SK-N-SH (cell line): Measurements from ENCODE around the gene MIP. TPM values are rescaled to one million over a fixed set of nuclear protein-coding genes. Genes with fewer than 3 reads are reported as not detected.
"Not testable (repeated sequence)": the region's sequence is repeated elsewhere in the genome, so short reads cannot be mapped to it uniquely, and the experiment has no call there.

Experiments
- CTCF ChIA-PET: fragments of 300-600, 350-600 bp; formaldehyde crosslinking; extraction: SDS; loops from one replicate; lab custom pipeline; 2021; lab: Yijun Ruan, JAX
- POLR2A ChIA-PET: fragments of 350-600 bp; sonication (Branson Sonifier 250); formaldehyde crosslinking; extraction: SDS; loops from one replicate; lab custom pipeline; 2020; ENCODE audit warnings: antibody characterized with exemption, inconsistent platforms; lab: Yijun Ruan, JAX
- DNase-seq: peaks from one replicate; pipeline ENCODE4 v3.0.0; 2012
- H2AFZ ChIP-seq: fragments of 200-600 bp; sonication (generic); 2 replicates; pipeline ENCODE4 v1.8.1; 2016; ENCODE audit warnings: antibody characterized with exemption, mild to moderate bottlenecking, low read depth
- H3F3A ChIP-seq: fragments of 200-600 bp; sonication (generic); replicated peaks from 2 replicates; pipeline ENCODE3; 2016; ENCODE audit warnings: antibody characterized with exemption, mild to moderate bottlenecking; ENCODE audit not compliant: insufficient read depth
- H3K27ac ChIP-seq, 2 experiments: fragments of 200-500 bp in 1 of 2; fragments of 200-600 bp in 1 of 2; sonication (Bioruptor generic) in 1 of 2; sonication (generic), shearing (Covaris generic) in 1 of 2; 2 replicates each; pipeline versions ENCODE4 v1.5.1 to v1.6.1; 2014 to 2016; ENCODE audit warnings: low read depth in 2 of 2, inconsistent platforms in 1 of 2, low read length in 1 of 2, mild to moderate bottlenecking in 1 of 2, mixed read lengths in 1 of 2
- H3K27me3 ChIP-seq: fragments of 200-600 bp; sonication (generic), shearing (Covaris generic); 2 replicates; pipeline ENCODE4 v1.6.1; 2016; ENCODE audit warnings: mixed run types; ENCODE audit not compliant: insufficient read depth
- H3K36me3 ChIP-seq, 2 experiments: fragments of 200-500 bp in 1 of 2; fragments of 200-600 bp in 1 of 2; sonication (Bioruptor generic) in 1 of 2; sonication (generic) in 1 of 2; replicated peaks in 1 of 2; 2 replicates each; pipeline versions ENCODE3 to v1.5.1; 2014 to 2016; ENCODE audit warnings: low read length in 1 of 2, mild to moderate bottlenecking in 1 of 2; ENCODE audit not compliant: insufficient read depth in 2 of 2, control insufficient read depth in 1 of 2
- H3K4me1 ChIP-seq, 2 experiments: fragments of 200-500 bp in 1 of 2; fragments of 200-600 bp in 1 of 2; sonication (Bioruptor generic) in 1 of 2; sonication (generic), shearing (Covaris generic) in 1 of 2; 2 replicates each; pipeline versions ENCODE4 v1.5.1 to v1.6.1; 2014 to 2016; ENCODE audit warnings: low read depth in 1 of 2, low read length in 1 of 2, mixed run types in 1 of 2; ENCODE audit not compliant: insufficient read depth in 2 of 2, control insufficient read depth in 1 of 2
- H3K4me2 ChIP-seq: fragments of 200-600 bp; sonication (generic), shearing (Covaris generic); 2 replicates; pipeline ENCODE4 v1.6.1; 2017; ENCODE audit warnings: mixed run types
- H3K4me3 ChIP-seq, 2 experiments: fragments of 200-500 bp in 1 of 2; fragments of 200-600 bp in 1 of 2; sonication (Bioruptor generic) in 1 of 2; sonication (generic), shearing (Covaris generic) in 1 of 2; 2 replicates each; pipeline versions ENCODE4 v1.5.1 to v1.8.1; 2014 to 2016; ENCODE audit warnings: low read depth in 2 of 2, inconsistent platforms in 1 of 2, low read length in 1 of 2, mild to moderate bottlenecking in 1 of 2, mixed read lengths in 1 of 2, moderate library complexity in 1 of 2
- H3K79me2 ChIP-seq: fragments of 200-600 bp; sonication (generic); 2 replicates; pipeline ENCODE4 v1.8.1; 2017; ENCODE audit warnings: mild to moderate bottlenecking; ENCODE audit not compliant: insufficient read depth
- H3K9ac ChIP-seq: fragments of 200-600 bp; sonication (generic); 2 replicates; pipeline ENCODE4 v1.6.1; 2017; ENCODE audit warnings: mixed run types
- H3K9me2 ChIP-seq: fragments of 200-600 bp; sonication (generic); 2 replicates; pipeline ENCODE4 v1.6.1; 2017; ENCODE audit warnings: mixed run types
- H3K9me3 ChIP-seq: fragments of 200-600 bp; sonication (generic); 2 replicates; pipeline ENCODE4 v1.6.1; 2017; ENCODE audit warnings: mixed run types, mild to moderate bottlenecking, moderate library complexity
- H4K20me1 ChIP-seq: fragments of 200-600 bp; sonication (generic); 2 replicates; pipeline ENCODE4 v1.6.1; 2017; ENCODE audit warnings: mild to moderate bottlenecking, mixed run types; ENCODE audit not compliant: insufficient read depth
- EP300 ChIP-seq, 2 experiments: IDR thresholded peaks; 2 replicates each; pipeline versions ENCODE4 v1.4.0 to v1.6.1; 2012; ENCODE audit warnings: borderline replicate concordance in 1 of 2, low read depth in 1 of 2, low read length in 1 of 2
- EZH2phosphoT487 ChIP-seq: fragments of 200-600 bp; sonication (generic); IDR thresholded peaks from 2 replicates; pipeline ENCODE4 v1.6.1; 2017; ENCODE audit warnings: low read depth, mixed run types, mild to moderate bottlenecking, antibody characterized with exemption, moderate library complexity, borderline replicate concordance
- GABPA ChIP-seq: IDR thresholded peaks from 2 replicates; pipeline ENCODE4 v1.4.0; 2012; ENCODE audit warnings: low read depth, mild to moderate bottlenecking
- GATA2 ChIP-seq: sonication (generic); formaldehyde crosslinking; IDR thresholded peaks from 2 replicates; pipeline ENCODE4 v1.5.0; 2020; ENCODE audit warnings: mild to moderate bottlenecking, missing genetic modification reagents
- MXI1 ChIP-seq: IDR thresholded peaks from 2 replicates; pipeline ENCODE4 v1.6.1; 2012; ENCODE audit warnings: mild to moderate bottlenecking, low read depth, low read length, improper control_type of control experiment
- RAD21 ChIP-seq: IDR thresholded peaks from 2 replicates; pipeline ENCODE4 v1.6.1; 2012; ENCODE audit warnings: mild to moderate bottlenecking, low read length
- REST ChIP-seq: IDR thresholded peaks from 2 replicates; pipeline ENCODE4 v1.6.1; 2012; ENCODE audit warnings: mild to moderate bottlenecking, low read depth, low read length, moderate library complexity
- RXRA ChIP-seq: IDR thresholded peaks from 2 replicates; pipeline ENCODE4 v1.4.0; 2012; ENCODE audit warnings: low read depth, mild to moderate bottlenecking, borderline replicate concordance
- TCF12 ChIP-seq: IDR thresholded peaks from 2 replicates; pipeline ENCODE4 v1.4.0; 2012
- TEAD4 ChIP-seq: IDR thresholded peaks from 2 replicates; pipeline ENCODE4 v1.4.0; 2012; ENCODE audit warnings: mild to moderate bottlenecking, borderline replicate concordance; ENCODE audit not compliant: insufficient read depth
- USF1 ChIP-seq: IDR thresholded peaks from 2 replicates; pipeline ENCODE4 v1.4.0; 2012; ENCODE audit warnings: low read depth, borderline replicate concordance
- YY1 ChIP-seq: IDR thresholded peaks from 2 replicates; pipeline ENCODE4 v1.4.0; 2012; ENCODE audit warnings: low read depth, mild to moderate bottlenecking
- WGBS: methylation state at CpG from one replicate; pipeline ENCODE4 v1.1.6; 2017; ENCODE audit warnings: low lambda C conversion rate; 5-methylcytosine and 5-hydroxymethylcytosine counted together
- polyA plus RNA-seq, 3 experiments: library from polyadenylated mRNA; depleted of rRNA; stranded (reverse); fragments of >200 nt; gene quantifications; 2 replicates each; pipeline ENCODE4 v1.2.3, GENCODE V29; 2012

MIP gene
- polyA plus RNA-seq (2012; rRNA removed), result not detected in 2 replicates
- 0.07 TPM in 1 of 2 replicates, not detected in the other for polyA plus RNA-seq (2012; cell fraction: cytosol; rRNA removed)
- 0.05 TPM in 1 of 2 replicates, not detected in the other for polyA plus RNA-seq (2012; cell fraction: nucleus; rRNA removed)

GRCh38 chr12:56454557-56454956 lies at the start of gene MIP:
MIP (minus strand) TSS chr12:56454657; CDS start chr12:56454613, 44 bp downstream.
- Histone ChIP-seq H3K79me2 (no peaks in the 10 kb centered on the region), H2AFZ (no peak within 1 kb of the TSS), H3K4me2 (no peak within 1 kb of the TSS), H3K9ac (no peak within 1 kb of the TSS), H3K4me3 (no peak within 1 kb of the TSS), H3K27me3 (no peaks in the 10 kb centered on the region), H4K20me1 (no peaks in the 10 kb centered on the region), H3K9me2 (no peaks in the 10 kb centered on the region), H3K27ac (no peak within 1 kb of the TSS), H3K4me1 (peaks cover 3 to 8% of the 10 kb centered on the region in 2 experiments; a peak in 3 of 4 replicates), H3K9me3 (no peaks in the 10 kb centered on the region), H3K36me3 (no peaks in the 10 kb centered on the region), H3F3A (no peaks in the 10 kb centered on the region)
- ChIA-PET CTCF (interaction anchor here (2.2 kb wide), 1 partner anchor 10 kb away, joined by 14 read pairs; no protein-coding TSS in a partner anchor), POLR2A (no interaction called here)
- no peak for TF ChIP-seq EZH2phosphoT487
- TF ChIP-seq USF1, result no peak
- no peak for TF ChIP-seq TEAD4
- no peak for TF ChIP-seq RAD21
- no peak for TF ChIP-seq TCF12
- no peak for TF ChIP-seq YY1
- no peak for TF ChIP-seq GATA2 (CRISPR knock-in tag)
- TF ChIP-seq GABPA, result no peak
- no peak for TF ChIP-seq REST
- no peak for TF ChIP-seq EP300 (IDR thresholded peaks at IDR 0.05; ENCODE audit: borderline replicate concordance in 1 of 2, low read depth in 1 of 2, low read length in 1 of 2)
- no peak for TF ChIP-seq RXRA
- no peak for TF ChIP-seq MXI1
- DNase-seq, result no peak
- WGBS, result 17% methylated on average over 2 of the region's 5 CpGs

GRCh38 chr12:56499879-56500278 lies 45.4 kb upstream of the MIP start:
- H3K9ac ChIP-seq, H4K20me1 ChIP-seq, DNase-seq, H3K9me3 ChIP-seq, H2AFZ ChIP-seq, H3K4me2 ChIP-seq, H3K27me3 ChIP-seq, H3K27ac ChIP-seq, H3K79me2 ChIP-seq, H3K36me3 ChIP-seq, H3K9me2 ChIP-seq, POLR2A ChIA-PET, H3F3A ChIP-seq, H3K4me1 ChIP-seq, H3K4me3 ChIP-seq: not testable (repeated sequence)
- 80% methylated on average over 13 of the region's 13 CpGs for WGBS
- CTCF ChIA-PET, result interaction anchor here (1.3 kb wide), 1 partner anchor 36 kb away, joined by 3 read pairs; no protein-coding TSS in a partner anchor

- CTCF ChIA-PET, result interaction anchor here (0.7 to 1.3 kb wide), 2 partner anchors 36 to 648 kb away, joined by 3 read pairs; no protein-coding TSS in a partner anchor
- WGBS, result 91% methylated on average over 6 of the region's 9 CpGs
- H3F3A ChIP-seq, H3K9me3 ChIP-seq, DNase-seq, H2AFZ ChIP-seq, H3K4me3 ChIP-seq, H3K27me3 ChIP-seq, H3K79me2 ChIP-seq, H3K4me1 ChIP-seq, POLR2A ChIA-PET, H3K4me2 ChIP-seq, H3K9ac ChIP-seq, H3K27ac ChIP-seq, H3K36me3 ChIP-seq, H4K20me1 ChIP-seq, H3K9me2 ChIP-seq: not testable (repeated sequence)
Observed at GRCh38 chr12:56499452-56499851, 45.0 kb upstream of the MIP start.
